ENCODE measurements around the gene MMP25.
"Not testable (repeated sequence)": the region's sequence is repeated elsewhere in the genome, so short reads cannot be mapped to it uniquely, and the experiment has no call there.

MMP25 gene

DNA sequence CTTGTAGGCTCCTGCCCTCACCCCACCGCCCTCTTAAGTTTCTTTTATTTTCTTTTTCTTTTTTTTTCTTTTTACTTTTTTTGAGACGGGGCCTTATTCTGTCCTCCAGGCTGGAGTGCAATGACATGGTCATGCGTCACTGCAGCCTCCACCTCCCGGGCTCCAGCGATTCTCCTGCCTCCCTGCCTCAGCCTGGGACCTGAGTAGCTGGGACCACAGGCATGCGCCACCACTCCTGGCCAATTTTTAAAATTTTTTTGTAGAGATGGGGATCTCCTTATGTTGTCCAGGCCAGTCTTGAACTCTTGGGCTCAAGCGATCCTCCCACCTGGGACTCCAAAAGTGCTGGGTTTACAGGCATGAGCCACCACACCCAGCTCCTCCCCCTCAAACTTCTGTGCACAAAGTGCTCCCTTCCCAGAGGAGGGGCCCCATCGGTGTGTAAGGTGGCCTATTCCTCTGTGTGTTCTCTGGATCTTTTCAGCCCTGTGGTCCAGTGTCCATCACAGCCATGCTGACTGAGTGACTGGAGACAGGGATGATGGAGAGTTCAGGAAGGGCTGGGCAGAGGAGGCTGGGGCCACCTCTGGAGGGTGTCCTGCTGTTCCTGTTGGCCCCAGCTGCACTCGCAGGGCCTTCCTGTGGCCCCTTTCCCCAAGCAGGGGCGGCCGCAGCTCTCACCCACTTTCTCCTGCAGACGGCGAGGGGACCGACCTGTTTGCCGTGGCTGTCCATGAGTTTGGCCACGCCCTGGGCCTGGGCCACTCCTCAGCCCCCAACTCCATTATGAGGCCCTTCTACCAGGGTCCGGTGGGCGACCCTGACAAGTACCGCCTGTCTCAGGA, 10.2 kb downstream of the MMP25 start:
- DNase-seq (ENCODE audit: low read depth in 2 of 2) = no peak

DNA sequence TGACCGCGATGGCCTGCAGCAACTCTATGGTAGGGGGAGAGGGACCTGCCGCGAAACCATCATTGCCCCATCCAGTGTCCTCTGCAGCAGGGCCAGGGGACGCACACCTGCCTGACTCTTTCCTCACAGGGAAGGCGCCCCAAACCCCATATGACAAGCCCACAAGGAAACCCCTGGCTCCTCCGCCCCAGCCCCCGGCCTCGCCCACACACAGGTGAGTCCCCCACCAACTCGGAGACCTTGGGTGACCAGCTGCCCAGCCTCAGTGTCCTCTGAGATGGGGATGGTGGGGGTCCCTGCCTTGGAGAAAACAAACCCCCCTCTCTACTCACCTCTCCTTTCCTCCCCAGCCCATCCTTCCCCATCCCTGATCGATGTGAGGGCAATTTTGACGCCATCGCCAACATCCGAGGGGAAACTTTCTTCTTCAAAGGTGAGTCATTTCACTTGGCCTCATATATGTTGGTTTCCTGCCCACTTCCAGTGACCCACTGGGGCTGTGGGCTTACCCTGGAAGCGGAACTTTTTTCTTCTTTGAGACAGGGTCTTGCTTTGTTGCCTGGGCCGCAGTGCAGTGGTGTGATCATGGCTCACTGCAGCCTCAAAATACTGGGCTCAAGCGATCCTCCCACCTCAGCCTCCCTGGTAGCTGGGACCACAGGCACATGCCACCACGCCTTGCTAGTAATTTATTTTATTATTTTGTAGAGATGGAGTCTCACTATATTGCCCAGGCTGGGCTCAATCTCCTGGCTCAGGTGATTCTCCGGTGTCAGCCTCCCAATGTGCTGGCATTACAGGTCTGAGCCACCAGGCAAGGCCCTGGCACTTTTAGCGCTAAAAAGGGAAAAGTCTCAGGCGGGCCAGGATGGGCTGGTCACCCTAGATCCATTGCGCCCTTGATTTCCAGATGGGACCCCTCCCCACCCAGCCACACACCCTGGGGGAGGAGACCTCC, 11.1 kb downstream of the MMP25 start:
- DNase-seq (ENCODE audit: low read depth in 2 of 2) = no peak

DNA sequence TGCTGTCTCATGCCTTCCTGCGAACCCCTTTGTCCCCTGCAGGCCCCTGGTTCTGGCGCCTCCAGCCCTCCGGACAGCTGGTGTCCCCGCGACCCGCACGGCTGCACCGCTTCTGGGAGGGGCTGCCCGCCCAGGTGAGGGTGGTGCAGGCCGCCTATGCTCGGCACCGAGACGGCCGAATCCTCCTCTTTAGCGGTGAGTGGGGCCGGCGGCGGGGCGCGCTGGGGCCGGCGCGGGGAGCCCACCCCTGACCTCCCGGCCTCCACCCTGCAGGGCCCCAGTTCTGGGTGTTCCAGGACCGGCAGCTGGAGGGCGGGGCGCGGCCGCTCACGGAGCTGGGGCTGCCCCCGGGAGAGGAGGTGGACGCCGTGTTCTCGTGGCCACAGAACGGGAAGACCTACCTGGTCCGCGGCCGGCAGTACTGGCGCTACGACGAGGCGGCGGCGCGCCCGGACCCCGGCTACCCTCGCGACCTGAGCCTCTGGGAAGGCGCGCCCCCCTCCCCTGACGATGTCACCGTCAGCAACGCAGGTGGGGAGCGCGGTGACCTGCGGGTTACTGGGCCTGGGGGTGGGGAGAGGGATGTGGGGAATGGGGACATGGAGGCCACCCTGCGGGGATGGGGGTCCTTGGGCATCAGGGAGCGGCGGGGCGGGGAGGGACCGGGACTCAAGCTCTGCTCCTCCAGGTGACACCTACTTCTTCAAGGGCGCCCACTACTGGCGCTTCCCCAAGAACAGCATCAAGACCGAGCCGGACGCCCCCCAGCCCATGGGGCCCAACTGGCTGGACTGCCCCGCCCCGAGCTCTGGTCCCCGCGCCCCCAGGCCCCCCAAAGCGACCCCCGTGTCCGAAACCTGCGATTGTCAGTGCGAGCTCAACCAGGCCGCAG, 12.0 kb downstream of the MMP25 start:
- peak in 1 of 2 donors; percentile 14 for DNase-seq (ENCODE audit: low read depth in 2 of 2)

DNA sequence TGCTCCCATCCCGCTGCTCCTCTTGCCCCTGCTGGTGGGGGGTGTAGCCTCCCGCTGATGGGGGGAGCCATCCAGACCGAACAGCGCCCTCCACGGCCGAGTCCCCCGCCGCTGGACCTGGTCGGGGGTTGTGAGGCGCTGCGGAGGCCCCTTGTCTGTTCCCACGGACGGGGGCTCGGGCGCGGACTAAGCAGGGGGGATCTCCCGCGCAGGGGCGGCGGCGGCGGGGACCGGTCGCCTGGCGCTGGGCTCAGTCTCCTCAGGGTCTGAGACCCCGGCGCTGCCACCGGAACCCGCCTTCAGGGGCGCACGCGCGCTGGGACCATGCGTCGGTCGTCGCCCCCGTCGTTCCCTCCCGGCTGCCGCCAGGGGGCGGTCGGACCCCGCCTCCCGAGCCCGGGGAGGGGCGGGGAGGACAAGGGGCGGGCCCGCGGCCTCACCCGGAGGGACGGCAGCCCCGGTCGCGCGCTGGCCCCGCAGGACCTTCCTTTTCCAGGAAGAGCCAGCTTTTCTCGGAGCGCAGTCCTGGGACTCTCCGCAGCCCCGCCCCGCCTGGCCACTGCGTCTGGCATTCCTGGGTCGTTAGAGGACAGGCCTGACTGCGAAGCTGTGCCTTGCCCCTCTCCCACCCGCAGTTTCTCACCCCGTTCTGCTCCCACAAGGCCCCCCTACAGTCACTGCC, 12.8 kb downstream of the MMP25 start:
- DNase-seq (ENCODE audit: low read depth in 2 of 2) = peak; percentile 77 to 83

DNA sequence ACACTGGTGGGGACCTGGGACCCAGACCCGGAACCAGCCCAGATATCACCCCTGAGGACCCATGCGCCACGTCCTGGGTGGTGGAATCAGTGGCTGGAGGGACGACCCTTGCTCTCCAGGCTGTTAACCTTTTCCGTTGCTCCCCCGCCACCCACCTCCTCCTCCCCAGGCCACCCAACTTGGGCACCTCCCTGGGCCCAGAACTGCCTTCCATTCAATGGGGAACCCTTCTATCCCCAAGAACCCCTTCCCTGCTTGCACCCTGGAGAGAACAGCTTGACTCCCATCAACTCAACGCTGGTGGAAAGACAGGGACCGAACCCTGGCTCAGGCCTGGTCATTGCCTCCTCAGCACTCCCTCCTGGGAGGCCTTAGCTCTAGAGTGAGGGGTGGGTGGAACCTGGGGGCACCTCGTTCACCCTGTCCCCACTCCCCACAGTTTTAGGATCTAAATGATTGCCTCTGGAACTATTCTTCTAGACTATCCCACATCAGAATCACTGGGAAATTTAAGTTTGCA, 13.4 kb downstream of the MMP25 start:
- no peak for DNase-seq (ENCODE audit: low read depth in 2 of 2)

DNA sequence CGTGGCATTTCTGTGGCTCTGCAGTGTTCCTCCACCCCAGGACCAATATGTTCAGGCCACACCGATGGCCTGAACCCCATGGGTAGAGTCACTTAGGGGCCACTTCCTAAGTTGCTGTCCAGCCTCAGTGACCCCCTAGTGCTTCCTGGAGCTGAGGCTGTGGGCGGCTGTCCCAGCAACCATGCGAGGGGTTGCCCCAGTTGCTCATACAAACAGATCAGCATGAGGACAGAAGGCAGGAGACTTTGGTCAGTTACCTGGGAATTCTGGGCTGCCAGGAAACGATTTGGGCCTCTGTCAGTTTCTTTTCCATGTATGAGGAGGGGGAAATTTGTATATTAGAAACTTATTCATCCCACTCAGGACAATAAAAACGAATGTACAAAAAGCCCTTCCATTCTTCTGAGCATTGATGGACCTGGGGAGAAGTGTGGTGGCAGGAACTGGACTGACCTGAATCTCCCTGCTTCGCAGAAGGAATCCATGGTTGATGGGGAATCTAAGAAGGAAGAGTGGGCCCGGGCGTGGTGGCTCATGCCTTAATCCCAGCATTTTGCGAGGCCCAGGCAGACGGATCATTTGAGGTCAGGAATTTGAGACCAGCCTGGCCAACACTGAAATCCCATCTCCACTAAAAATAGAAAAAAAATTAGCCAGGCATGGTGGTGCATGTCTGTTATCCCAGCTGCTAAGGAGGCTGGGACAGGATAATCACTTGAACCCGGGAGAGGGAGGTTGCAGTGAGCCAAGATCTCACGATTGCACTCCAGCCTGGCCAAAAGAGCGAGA, 14.2 kb downstream of the MMP25 start:
- no peak for DNase-seq (ENCODE audit: low read depth in 2 of 2)

DNA sequence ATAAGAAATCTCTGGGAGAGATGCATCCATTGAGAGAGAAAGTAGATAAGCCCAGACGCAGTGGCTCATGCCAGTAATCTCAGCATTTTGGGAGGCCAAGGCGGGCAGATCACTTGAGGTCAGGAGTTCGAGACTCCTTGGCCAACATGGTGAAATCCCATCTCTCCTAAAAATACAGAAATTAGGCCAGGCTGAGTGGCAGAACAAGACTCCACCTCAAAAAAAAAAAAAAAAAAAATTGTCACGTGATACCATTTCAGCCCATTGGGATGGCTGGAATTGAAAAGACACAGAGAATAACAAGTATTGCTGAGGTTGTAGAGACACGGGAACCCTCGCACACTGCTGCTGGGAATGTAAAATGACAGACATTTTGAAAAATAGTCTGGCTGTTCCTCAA, 16.2 kb downstream of the MMP25 start:
- DNase-seq (ENCODE audit: low read depth in 2 of 2) = no peak

DNA sequence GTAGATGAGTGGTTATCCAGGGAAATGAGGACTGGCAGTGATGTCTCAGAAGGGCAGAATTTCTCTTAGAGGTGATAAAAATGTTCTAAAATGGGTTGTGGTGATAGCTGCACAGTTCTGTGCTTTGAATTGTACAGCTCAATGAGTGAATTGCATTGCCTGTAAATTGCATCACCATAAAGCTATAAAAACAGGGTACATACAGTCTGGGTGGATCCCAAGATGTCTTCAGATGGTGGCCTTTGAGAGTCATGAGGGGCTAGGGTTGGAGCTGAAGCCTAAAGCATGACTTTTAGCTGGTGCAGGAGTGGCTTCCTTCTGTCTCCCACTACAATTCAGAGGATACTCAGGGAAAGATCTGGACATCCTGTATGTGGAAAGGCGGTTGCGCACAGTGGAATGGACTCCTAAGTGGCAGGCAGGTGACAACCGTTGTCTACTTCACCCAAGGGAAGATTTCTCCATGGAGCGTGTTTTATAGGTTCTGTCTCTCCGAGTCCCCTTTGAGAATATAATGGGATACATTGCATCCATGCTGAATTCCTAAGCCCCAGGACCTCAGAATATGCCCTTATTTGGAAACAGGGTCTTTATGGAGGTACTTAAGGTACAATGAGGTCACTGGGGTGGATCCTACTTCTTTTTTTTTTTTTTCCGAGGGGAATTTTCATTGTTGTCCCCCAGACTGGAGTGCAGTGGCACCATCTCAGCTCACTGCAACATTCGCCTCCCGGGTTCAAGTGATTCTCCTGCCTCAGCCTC, 17.4 kb downstream of the MMP25 start:
- no peak for DNase-seq (ENCODE audit: low read depth in 2 of 2)

DNA sequence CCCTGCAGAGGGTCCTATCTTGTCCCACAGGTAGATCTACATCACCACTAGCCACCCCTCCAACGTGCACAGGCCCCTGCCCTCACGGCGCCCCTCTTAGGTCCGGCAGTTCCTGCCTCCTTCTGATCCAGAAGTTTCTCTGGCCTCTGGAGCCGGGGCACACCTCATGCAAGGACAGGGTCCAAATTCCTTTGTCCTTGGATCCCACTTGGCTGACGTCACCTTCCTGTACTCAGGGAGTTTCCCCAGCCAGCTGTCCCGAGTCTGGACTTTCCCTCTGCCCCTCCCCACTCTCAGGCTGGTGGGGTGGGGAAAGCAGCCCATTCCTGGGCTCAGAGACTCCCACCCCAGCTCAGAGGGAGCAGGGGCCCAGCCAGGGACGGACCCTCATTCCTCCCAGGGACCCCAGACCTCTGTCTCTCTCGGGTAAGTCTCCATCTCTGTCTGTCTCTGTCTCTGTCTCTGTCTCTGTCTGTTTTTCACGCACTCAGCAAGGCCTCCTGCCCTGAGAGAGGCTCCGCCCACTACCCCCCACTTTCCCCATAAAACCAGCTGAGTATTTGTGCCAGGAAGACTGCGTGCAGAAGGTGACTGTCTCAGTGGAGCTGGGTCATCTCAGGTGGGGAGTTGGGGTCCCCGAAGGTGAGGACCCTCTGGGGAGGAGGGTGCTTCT, 18.8 kb downstream of the MMP25 start, which contains the start of gene IL32:
TSS of gene IL32 (plus strand) at position 572 of the 673 bp plus-strand sequence. CDS start 172 bp downstream, outside the sequence.
- peak; percentile 34 to 43 for DNase-seq (ENCODE audit: low read depth in 2 of 2)

DNA sequence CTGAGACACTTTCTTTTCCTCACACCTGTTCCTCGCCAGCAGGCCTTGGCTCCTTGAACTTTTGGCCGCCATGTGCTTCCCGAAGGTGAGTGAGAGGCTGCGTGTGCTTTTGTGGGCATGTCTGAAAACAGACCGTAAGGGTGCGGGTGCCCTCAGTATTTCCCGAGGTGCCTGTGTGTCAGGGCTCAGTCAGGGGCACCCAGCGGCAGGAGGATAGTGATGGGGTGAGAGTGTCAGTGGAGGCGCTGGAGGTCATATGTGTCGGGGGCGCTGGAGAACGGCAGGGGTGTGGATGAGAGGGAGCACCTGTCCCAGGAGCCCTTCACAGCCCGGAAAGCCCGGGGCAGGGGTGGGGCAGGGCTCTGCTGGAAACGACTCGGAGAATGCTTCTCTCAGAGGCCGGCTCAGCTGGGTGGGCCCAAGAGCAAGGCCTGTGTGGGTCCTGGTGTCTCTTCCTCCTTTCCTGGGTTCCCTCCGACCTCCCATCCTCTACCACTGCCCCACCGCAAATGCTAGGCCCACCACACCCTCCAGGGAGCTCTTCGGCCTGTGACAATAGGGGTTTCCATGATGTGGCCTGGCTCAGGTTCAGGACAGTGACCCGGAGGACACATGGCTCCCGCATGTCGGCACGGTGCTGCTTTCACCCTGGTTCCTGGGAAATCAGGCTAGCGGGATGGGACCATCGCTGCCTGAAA, 19.5 kb downstream of the MMP25 start:
- no peak for DNase-seq (ENCODE audit: low read depth in 2 of 2)

DNA sequence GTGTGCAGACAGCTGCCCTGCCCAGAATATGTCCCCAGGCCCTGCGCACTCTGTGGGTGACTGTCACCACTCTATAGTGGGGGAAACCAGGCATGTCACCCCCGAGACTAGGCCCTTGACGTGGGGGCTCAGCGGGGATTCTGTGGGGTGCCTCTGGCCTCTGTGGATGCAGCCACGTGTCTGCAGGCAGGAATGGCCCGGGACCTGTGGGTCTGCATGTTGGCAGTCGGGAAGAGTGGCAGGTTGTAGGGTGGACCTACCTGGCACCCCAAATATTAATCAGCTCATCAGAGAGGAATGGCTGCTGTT, 20.0 kb downstream of the MMP25 start:
- no peak for DNase-seq (ENCODE audit: low read depth in 2 of 2)

DNA sequence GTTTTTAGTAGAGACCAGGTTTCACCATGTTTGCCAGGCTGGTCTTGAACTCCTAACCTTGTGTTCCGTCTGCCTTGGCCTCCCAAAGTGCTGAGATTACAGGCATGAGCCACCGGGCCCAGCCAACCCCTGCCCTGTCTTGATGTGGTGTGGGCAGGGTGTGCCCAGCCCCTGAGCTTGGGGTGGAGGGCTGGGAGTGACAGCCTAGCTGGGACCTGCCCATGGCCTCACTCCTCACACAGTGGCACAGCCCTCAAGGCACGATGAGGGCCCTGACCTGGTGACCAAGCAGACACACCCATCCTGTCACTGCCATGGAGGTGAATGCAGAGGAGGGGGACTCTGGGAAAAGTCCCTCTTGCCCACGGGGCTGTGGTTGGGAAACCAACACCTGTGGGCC, 22.1 kb downstream of the MMP25 start:
- DNase-seq (ENCODE audit: low read depth in 2 of 2) = no peak

DNA sequence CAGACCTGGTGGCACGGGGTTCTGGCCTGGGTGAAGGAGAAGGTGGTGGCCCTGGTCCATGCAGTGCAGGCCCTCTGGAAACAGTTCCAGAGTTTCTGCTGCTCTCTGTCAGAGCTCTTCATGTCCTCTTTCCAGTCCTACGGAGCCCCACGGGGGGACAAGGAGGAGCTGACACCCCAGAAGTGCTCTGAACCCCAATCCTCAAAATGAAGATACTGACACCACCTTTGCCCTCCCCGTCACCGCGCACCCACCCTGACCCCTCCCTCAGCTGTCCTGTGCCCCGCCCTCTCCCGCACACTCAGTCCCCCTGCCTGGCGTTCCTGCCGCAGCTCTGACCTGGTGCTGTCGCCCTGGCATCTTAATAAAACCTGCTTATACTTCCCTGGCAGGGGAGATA, 22.8 kb downstream of the MMP25 start:
- DNase-seq (ENCODE audit: low read depth in 2 of 2) = not testable (repeated sequence)

DNA sequence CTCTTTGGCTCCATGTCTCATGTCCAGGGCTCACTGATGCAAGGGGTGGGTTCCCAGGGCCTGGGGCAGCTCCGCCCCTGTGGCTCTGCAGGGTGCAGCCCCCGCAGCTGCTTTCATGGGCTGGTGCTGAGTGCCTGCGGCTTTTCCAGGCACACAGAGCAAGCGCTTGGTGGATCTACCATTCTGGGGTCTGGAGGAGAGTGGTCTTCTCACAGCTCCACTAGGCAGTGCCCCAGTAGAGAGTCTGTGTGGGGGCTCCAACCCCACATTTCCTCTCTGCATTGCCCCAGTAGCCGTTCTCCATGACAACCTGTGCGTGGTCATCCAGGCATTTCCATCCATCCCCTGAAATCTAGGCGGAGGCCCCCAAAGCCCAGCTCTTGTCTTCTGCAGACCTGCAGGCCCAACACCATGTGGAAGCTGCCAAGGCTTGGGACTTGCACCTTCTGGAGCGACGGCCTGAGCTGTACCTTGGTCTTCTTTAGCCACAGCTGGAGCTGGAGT, 24.3 kb downstream of the MMP25 start:
- no peak for DNase-seq (ENCODE audit: low read depth in 2 of 2)

DNA sequence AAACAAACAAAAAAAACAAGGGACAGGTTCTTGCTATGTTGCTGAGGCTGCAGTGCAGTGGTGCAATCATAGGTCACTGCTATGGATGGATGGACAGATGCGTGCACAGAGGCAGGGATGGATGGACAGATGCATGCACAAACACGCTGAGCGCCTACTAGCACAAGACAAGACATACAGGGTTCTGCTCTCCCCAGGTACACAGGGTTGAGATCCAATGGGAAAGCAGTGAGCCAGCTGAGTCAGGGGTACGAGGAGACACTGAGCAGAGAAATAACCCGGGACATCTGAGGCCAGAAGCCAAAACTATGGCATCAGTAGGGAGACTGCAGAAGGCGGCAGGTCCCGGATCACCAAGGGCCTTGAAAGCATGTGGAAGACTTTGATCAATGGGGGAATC, 25.3 kb downstream of the MMP25 start:
- no peak for DNase-seq (ENCODE audit: low read depth in 2 of 2)

DNA sequence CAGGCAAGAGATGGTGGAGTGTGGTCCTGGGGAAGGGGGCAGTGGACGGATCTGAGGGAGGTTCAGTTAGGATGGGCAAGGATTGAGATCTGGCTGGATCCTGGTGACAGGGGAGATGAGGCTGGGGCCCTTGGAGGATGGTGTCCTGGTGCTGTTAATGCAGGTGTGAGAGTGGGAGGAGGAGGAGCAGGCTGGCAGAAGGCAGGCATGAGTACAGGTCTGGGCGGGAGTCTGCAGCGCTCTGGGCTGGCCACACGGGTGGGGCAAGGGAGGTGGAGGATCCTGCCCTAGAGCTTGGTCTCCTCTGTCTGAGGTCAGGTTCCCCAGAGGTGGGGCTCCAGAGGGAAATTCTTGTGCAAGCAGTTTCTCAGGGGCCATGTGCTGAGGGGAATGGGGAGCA, 25.8 kb downstream of the MMP25 start:
- DNase-seq (ENCODE audit: low read depth in 2 of 2) = not testable (repeated sequence)

DNA sequence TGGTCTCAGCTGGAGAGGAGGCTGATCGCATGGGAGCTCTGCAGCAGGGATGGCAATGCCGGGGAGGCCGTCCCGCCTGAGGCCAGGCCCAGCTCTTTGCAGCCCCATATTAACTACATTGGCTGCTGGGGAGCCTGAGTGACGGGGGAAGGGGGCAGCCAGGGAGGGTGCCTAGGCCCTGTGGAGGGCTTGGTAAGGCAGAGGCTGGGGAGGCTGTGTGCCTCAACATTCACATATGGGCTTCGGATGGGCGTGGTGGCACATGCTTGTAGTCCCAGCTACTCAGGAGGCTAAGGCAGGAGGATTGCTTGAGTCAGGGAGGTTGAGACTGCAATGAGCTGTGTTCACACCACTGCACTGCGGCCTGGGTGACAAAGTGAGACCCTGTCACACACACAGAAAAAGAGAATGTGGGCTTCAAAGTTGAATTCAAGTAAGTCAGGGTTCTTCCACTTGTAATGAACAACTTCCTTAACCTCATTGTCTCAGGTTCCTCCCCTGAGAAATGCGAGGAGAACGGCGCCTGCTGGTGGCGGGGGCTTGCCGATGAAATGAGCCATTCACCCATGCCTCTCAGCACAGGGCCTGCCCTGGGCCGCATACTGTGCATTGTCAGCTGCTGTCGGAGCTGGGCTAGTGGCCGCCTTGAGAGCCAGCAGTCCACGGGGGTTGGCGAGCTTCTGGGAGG, 26.4 kb downstream of the MMP25 start:
- DNase-seq (ENCODE audit: low read depth in 2 of 2) = not testable (repeated sequence)
